Sigmoid colon (tissue), 4 donors: ENCODE measurements around the gene FOXN3.

Experiments used
- CTCF ChIP-seq, 4 experiments: fragments of 450-650 bp in 3 of 4; fragments of 200-600 bp in 1 of 4; IDR thresholded peaks; one replicate each; pipeline ENCODE4 v1.5.1; 2016 to 2019; ENCODE audit warnings: antibody characterized with exemption in 4 of 4, mild to moderate bottlenecking in 3 of 4, moderate library complexity in 2 of 4
- POLR2A ChIP-seq, 2 donors: fragments of 450-650 bp; IDR thresholded peaks; one replicate each; pipeline ENCODE4 v1.6.1; 2016; ENCODE audit warnings: antibody characterized with exemption in 2 of 2, mild to moderate bottlenecking in 2 of 2, moderate library complexity in 2 of 2
- POLR2AphosphoS5 ChIP-seq, 4 donors: sonication (generic); formaldehyde crosslinking; IDR thresholded peaks; one replicate each; pipeline ENCODE4 v1.6.1; 2017; ENCODE audit warnings: antibody characterized with exemption in 4 of 4

- TF ChIP-seq POLR2A (IDR thresholded peaks at IDR 0.05) (no peak), POLR2AphosphoS5 (IDR thresholded peaks at IDR 0.05) (no peak), CTCF (IDR thresholded peaks at IDR 0.05) (no peak)
Observed at GRCh38 chr14:89251061-89251460, 166.0 kb downstream of the FOXN3 start.
